Measurements from ENCODE around the gene SLX4IP. TPM values are rescaled to one million over a fixed set of nuclear protein-coding genes. Genes with fewer than 3 reads are reported as not detected.

The SLX4IP gene
- total and polyA plus RNA-seq, 8 donors: 1.00 to 4.6 (median 2.6) TPM

DNA sequence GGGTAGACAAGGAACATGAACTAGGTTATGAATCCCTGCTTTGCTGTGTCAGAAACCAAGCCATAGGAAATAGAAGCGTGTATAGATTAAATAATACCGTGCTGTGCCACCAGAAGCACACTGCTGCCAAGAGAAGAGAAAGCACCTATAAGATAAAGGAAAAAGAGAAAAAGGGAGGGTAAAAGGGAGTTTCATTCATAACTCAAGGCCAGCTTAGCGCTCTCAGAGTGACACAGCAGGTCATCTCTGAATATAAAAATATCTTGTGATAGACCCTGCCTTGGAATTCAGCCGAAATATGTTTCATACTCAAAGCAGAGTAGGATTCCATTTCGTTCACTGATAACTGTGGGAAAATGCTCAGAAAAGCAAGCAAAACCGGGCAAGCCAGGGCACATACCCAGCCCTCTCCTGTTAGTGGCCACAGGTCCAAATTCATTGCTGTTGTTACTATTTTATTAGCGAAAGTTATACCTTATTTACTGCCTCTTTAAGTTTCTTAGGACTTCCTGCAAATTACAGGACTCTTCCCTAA, 230.0 kb downstream of the SLX4IP start:
- Histone ChIP-seq H3K27ac (peak overlapping the region in 4 of 5 donors; percentile 34 to 67 (median 62)), H3K4me3 (peak overlapping the region in 1 of 4 donors; percentile 11), H3K9me3 (no peaks in the 10 kb centered on the region), H3K27me3 (no peaks in the 10 kb centered on the region), H3K36me3 (peaks cover 37 to 81% (median 70%) of the 10 kb centered on the region in 4 donors), H3K4me1 (peaks cover 54 to 97% (median 67%) of the 10 kb centered on the region in 4 donors)
- DNase-seq: no peak
- TF ChIP-seq POLR2A (IDR thresholded peaks at IDR 0.05) (no peak), POLR2AphosphoS5 (IDR thresholded peaks at IDR 0.05) (no peak), EP300 (IDR thresholded peaks at IDR 0.05) (no peak)
- TF ChIP-seq, protein P1, sequence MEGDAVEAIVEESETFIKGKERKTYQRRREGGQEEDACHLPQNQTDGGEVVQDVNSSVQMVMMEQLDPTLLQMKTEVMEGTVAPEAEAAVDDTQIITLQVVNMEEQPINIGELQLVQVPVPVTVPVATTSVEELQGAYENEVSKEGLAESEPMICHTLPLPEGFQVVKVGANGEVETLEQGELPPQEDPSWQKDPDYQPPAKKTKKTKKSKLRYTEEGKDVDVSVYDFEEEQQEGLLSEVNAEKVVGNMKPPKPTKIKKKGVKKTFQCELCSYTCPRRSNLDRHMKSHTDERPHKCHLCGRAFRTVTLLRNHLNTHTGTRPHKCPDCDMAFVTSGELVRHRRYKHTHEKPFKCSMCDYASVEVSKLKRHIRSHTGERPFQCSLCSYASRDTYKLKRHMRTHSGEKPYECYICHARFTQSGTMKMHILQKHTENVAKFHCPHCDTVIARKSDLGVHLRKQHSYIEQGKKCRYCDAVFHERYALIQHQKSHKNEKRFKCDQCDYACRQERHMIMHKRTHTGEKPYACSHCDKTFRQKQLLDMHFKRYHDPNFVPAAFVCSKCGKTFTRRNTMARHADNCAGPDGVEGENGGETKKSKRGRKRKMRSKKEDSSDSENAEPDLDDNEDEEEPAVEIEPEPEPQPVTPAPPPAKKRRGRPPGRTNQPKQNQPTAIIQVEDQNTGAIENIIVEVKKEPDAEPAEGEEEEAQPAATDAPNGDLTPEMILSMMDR (IDR thresholded peaks at IDR 0.05): no peak
- 28 to 43% (median 39%) methylated on average over 7 of the region's 7 CpGs for WGBS, 5 donors
- intact Hi-C loops (cut with DNase I; ENCODE audit: low total_unique reads): no loop called here

DNA sequence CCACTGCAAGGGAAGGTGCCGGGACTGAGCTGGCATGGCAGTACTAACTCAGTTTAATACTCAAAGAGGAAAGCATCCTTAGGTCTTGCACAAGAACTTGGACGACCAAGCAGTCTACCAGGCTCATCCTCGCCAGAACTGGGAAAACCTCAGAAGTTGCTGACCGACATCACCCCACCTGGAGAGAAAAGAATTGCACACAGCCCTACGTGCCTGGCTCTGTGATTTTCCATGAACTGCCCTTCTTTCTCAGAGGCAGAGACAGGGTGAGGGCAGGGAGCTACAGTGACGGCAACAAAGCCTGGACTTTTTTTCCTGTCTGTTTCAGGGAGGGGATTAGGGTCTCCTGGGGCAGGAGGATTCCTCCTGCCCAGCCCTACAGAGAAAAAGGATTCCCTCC, 230.7 kb downstream of the SLX4IP start:
- peak overlapping the region in 4 of 5 donors; percentile 58 to 73 (median 66) for H3K27ac ChIP-seq
- peaks cover 32 to 74% (median 63%) of the 10 kb centered on the region in 4 donors for H3K36me3 ChIP-seq
- no peaks in the 10 kb centered on the region for H3K27me3 ChIP-seq
- no peak for TF ChIP-seq EP300 (IDR thresholded peaks at IDR 0.05)
- TF ChIP-seq POLR2A (IDR thresholded peaks at IDR 0.05): no peak
- TF ChIP-seq POLR2AphosphoS5 (IDR thresholded peaks at IDR 0.05): no peak
- TF ChIP-seq, protein P1 (IDR thresholded peaks at IDR 0.05): no peak
- no peak for DNase-seq
- intact Hi-C loops (cut with DNase I; ENCODE audit: low total_unique reads): no loop called here
- H3K9me3 ChIP-seq: no peaks in the 10 kb centered on the region
- 41 to 61% (median 58%) methylated on average over 6 of the region's 6 CpGs for WGBS, 5 donors
- H3K4me1 ChIP-seq: peaks cover 49 to 97% (median 65%) of the 10 kb centered on the region in 4 donors
- peak overlapping the region in 1 of 4 donors; percentile 11 for H3K4me3 ChIP-seq

DNA sequence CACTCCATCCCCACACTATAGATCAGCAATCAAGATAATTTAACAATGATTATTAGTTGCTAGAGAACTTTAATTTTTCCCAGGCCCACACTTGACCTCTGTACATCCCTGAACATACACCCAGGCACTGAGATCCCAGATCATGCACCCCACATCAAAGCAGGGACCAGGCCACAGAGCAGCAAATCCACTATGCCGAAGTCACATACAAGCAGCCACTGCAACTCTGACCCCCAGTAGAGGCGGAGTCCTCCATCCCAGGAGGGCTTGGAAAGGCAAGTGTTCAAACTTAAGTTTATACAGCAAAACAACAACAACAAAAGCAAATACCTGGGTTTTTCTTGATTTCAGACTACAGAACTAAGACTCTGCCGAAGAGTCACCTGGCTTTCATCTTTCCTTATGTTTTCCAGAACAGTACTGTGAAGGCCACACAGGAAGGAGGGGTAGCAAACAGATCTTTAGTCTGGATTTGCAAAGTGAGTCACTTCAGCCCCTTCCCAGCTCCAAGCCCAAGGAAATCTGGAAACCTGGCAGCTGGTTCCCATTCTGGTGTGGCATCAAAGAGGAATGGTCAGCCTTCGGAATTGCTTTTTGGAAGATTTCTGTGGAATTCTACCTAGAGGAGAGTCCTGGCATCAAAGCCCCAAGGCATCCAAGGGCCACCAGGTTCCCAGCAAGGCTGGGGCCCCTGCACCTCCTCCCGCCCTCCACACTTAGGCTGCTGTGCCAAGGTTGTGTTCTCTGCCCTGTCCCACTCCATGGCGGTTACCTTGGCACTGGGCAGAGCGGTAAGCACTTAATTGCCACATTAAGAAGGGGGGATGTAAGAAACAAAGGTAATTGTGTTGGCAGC, 231.3 kb downstream of the SLX4IP start:
- Histone ChIP-seq H3K4me1 (peaks cover 44 to 97% (median 68%) of the 10 kb centered on the region in 4 donors), H3K27ac (peak overlapping the region in 4 of 5 donors; percentile 58 to 73 (median 66)), H3K27me3 (no peaks in the 10 kb centered on the region), H3K4me3 (peak overlapping the region in 1 of 4 donors; percentile 30), H3K36me3 (peaks cover 26 to 67% (median 56%) of the 10 kb centered on the region in 4 donors), H3K9me3 (no peaks in the 10 kb centered on the region)
- TF ChIP-seq POLR2A (IDR thresholded peaks at IDR 0.05) (no peak), POLR2AphosphoS5 (IDR thresholded peaks at IDR 0.05) (no peak)
- intact Hi-C loops (cut with DNase I; ENCODE audit: low total_unique reads): no loop called here
- WGBS, 5 donors: 72 to 85% (median 81%) methylated on average over 7 of the region's 7 CpGs
- no peak for DNase-seq

DNA sequence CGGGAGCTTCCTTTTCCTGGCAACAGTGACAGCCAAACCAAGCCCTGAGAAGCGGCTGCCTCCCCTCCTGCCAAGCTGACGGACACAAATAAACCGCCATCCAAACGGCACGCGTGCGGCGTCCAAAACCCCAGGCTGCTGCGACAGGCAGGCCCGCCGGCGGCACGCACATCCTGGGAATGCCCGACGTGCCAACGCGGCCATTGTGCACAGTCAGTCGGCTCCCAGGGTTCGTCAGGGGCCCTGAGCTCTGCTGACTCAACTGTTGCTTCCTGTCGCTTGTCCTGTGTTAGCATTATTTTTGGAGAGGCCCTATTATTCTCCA, 231.9 kb downstream of the SLX4IP start:
- H3K9me3 ChIP-seq: no peaks in the 10 kb centered on the region
- H3K4me3 ChIP-seq: peak overlapping the region in 2 of 4 donors; percentile 6 to 30
- intact Hi-C loops (cut with DNase I; ENCODE audit: low total_unique reads): no loop called here
- WGBS, 5 donors: 60 to 90% (median 84%) methylated on average over 16 to 21 of the region's 21 CpGs
- H3K27me3 ChIP-seq: no peaks in the 10 kb centered on the region
- H3K4me1 ChIP-seq: peaks cover 44 to 97% (median 73%) of the 10 kb centered on the region in 4 donors
- H3K27ac ChIP-seq: peak overlapping the region in 4 of 5 donors; percentile 58 to 73 (median 66)
- TF ChIP-seq POLR2AphosphoS5 (IDR thresholded peaks at IDR 0.05): peak in 2 of 3 donors; percentile 16 to 34
- TF ChIP-seq POLR2A (IDR thresholded peaks at IDR 0.05): no peak
- DNase-seq: no peak
- H3K36me3 ChIP-seq: peaks cover 20 to 61% (median 50%) of the 10 kb centered on the region in 4 donors

GRCh38 chr20:10667560-10668167, 232.6 kb downstream of the SLX4IP start:
- Histone ChIP-seq H3K4me3 (peak overlapping the region in 2 of 4 donors; percentile 6 to 22), H3K36me3 (peaks cover 14 to 55% (median 44%) of the 10 kb centered on the region in 4 donors), H3K27ac (peak overlapping the region in 4 of 5 donors; percentile 3 to 73 (median 66)), H3K9me3 (no peaks in the 10 kb centered on the region), H3K4me1 (peaks cover 44 to 91% (median 75%) of the 10 kb centered on the region in 4 donors), H3K27me3 (no peaks in the 10 kb centered on the region)
- no peak for DNase-seq
- WGBS, 5 donors: 67 to 88% (median 84%) methylated on average over 6 of the region's 6 CpGs
- intact Hi-C loops (cut with DNase I; ENCODE audit: low total_unique reads): no loop called here
- no peak for TF ChIP-seq POLR2A (IDR thresholded peaks at IDR 0.05)
- TF ChIP-seq, protein P1 (IDR thresholded peaks at IDR 0.05): no peak
- TF ChIP-seq EP300 (IDR thresholded peaks at IDR 0.05): no peak
